ENCODE results near the gene DCTN1.

DCTN1 gene

DNA sequence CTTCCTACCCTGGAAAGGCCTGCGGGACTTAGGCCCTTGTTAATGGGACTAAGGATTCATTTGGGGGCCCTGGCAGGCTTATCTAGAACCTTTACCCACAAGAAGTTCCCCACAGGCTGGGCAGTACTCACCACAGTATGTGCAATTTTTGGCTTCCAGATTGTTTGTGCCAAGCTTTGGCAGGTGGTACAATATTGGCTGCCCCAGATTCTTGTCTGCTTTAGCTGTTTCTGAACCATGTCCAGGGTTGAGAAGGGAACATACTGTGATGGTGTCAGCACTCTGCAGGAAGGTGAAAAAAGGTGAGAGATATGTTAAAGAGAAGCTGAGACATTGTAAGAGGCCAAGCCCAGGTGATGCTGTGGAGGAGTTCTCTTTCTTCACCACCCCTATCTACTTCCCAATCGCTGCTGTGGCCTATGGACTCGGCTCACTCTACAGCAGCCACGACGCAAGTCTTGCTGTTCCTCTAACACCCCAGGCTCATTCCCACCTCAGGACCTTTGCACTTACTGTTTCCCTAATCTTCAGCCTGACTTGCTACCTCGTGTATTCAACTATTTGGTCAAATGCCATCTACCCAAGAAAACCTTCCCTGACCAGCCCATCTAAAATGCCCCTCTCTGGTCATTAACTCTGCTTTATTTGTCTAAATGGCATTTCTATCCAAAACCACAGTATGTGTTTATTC is 46.1 kb downstream of the DCTN1 start:
- no peaks in the 10 kb centered on the region for H3K9me3 ChIP-seq
- H3K4me1 ChIP-seq, result no peaks in the 10 kb centered on the region
- no peak overlapping the region for H3K4me3 ChIP-seq
- no peaks in the 10 kb centered on the region for H3K27me3 ChIP-seq
- no peak overlapping the region for H3K4me2 ChIP-seq
- H4K20me1 ChIP-seq, result no peaks in the 10 kb centered on the region
- TF ChIP-seq Cebpa-rat (IDR thresholded peaks at IDR 0.05), result no peak
- peaks cover 9% of the 10 kb centered on the region; the same call in 1 of the 2 replicates for H3K36me3 ChIP-seq
- no peak overlapping the region for H3K27ac ChIP-seq
- no peak overlapping the region for H3K9ac ChIP-seq

DNA sequence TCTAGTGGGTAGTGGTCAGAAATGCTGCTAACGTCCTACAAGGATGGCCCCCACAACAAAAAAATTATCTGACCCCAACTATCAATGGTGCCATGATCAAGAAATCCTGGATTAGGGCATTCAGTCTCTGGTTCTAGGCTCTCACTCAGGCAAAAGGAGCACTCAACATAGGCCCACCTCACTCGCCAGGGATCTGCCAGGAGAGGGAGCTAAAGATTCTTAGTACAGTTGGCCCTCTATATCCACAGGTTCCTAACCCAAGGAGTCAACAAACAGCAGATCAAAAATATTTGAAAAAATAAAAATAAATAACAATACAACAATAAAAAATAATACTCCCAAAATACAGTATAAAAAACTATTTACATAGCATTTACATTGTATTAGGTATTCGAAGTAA is 46.9 kb downstream of the DCTN1 start:
- Histone ChIP-seq H3K27me3 (no peaks in the 10 kb centered on the region), H3K9me3 (no peaks in the 10 kb centered on the region), H3K9ac (no peak overlapping the region), H3K4me1 (no peaks in the 10 kb centered on the region), H4K20me1 (no peaks in the 10 kb centered on the region), H3K4me2 (no peak overlapping the region), H3K27ac (no peak overlapping the region), H3K4me3 (no peak overlapping the region), H3K36me3 (peaks cover 9% of the 10 kb centered on the region; the same call in 1 of the 2 replicates)
- TF ChIP-seq Cebpa-rat (IDR thresholded peaks at IDR 0.05), result no peak

DNA sequence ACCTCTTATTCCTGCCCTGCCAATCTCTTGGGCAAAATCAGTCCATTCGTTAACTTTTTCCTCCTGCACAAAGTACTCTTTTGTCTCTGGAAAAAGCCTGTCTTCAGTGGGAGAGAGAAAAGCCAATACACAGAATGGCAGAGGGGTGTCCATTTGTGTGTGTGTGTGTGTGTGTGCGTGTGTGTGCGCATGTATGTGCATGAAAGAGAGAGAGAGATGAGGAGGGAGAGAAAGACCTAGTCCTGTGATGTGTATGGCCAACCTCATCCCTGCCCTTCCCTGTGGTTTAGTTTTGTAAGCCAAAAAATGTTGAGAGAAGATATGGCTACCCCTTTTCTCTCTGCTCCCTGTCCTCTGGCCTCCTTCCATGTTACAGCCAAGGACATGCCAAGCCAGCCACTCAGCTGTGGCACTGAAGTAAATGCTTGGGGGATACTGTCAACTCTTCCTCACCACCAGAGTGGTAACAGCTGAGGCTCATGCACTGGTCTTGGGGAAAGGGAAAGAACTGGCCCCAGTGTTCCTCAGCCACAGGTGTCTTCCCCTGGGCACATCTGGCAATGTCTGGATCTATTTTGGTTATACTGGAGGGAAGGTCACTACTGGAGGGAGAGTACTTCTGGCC is 47.4 kb downstream of the DCTN1 start:
- Histone ChIP-seq H3K9me3 (no peaks in the 10 kb centered on the region), H3K27me3 (no peaks in the 10 kb centered on the region), H3K9ac (no peak overlapping the region), H3K4me1 (no peaks in the 10 kb centered on the region), H3K27ac (no peak overlapping the region), H3K36me3 (peaks cover 9% of the 10 kb centered on the region; the same call in 1 of the 2 replicates), H3K4me3 (no peak overlapping the region), H3K4me2 (no peak overlapping the region), H4K20me1 (no peaks in the 10 kb centered on the region)
- no peak for TF ChIP-seq Cebpa-rat (IDR thresholded peaks at IDR 0.05)

DNA sequence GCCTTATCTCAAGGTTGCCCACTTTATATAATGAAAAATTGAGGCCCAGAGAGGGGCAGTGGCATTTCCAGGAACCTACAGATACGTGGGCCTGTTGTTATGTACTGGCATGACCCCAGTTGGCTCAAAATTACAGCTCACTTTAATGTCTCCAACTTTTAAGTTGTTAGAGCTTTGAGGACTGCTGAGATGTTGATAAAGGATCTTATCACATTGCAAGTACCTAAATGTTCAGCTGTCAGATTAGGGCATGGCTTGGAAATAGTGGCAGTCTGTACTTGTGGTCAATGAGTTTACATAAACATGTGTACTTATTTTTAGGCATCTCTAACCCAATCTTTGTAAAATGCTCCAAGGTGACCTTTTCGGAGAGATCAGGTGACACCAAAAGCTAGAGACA is 51.5 kb downstream of the DCTN1 start:
- Histone ChIP-seq H3K27ac (no peak overlapping the region), H4K20me1 (no peaks in the 10 kb centered on the region), H3K4me2 (no peak overlapping the region), H3K9ac (no peak overlapping the region), H3K9me3 (no peaks in the 10 kb centered on the region), H3K36me3 (peaks cover 9% of the 10 kb centered on the region; the same call in 1 of the 2 replicates), H3K4me1 (no peaks in the 10 kb centered on the region), H3K27me3 (no peaks in the 10 kb centered on the region), H3K4me3 (no peak overlapping the region)
- TF ChIP-seq Cebpa-rat (IDR thresholded peaks at IDR 0.05), result no peak

DNA sequence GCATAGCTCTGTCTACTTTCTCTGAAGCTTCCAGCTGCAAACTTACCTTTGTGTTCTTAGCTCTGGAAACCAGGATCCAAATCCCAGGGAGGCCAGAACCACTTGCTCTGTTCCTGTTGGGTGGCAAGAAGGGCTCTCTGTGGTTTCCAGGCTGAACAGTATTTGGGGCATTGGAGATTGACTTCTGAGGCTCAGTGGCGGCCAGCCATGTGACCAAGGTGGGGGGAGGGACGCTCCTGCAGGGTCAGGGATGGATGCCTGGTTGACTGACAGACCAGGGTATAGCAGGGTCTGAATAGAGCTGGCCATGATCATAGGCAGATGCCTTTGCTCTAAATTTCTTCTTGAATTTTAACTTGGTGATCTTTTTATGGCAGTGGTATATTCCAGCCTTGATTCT is 52.0 kb downstream of the DCTN1 start:
- Histone ChIP-seq H3K27me3 (no peaks in the 10 kb centered on the region), H3K36me3 (peaks cover 8% of the 10 kb centered on the region; the same call in 1 of the 2 replicates), H3K4me3 (no peak overlapping the region), H3K4me2 (no peak overlapping the region), H3K9me3 (no peaks in the 10 kb centered on the region), H3K4me1 (no peaks in the 10 kb centered on the region), H3K27ac (no peak overlapping the region), H3K9ac (no peak overlapping the region), H4K20me1 (no peaks in the 10 kb centered on the region)
- TF ChIP-seq Cebpa-rat (IDR thresholded peaks at IDR 0.05), result no peak

DNA sequence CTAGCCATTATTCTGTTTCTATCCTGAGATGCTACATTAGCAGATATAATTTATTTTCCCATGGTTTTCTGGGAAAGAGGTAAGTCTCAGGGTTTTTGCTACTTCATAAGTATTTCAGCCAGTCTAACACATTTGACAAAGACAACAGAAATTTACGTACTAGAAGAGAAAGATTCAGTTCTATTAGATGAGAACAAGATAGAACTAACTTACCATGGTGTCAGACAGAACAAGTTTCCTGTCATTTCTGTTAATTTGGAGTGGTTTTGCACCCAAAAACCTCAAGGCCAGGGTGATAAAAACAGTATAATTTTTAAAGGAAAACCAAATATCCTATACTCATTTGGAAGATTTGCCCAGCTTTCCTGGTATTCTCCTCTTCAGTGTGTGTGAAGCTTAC is 52.5 kb downstream of the DCTN1 start:
- no peak overlapping the region for H3K4me3 ChIP-seq
- no peaks in the 10 kb centered on the region for H3K4me1 ChIP-seq
- no peak overlapping the region for H3K4me2 ChIP-seq
- H4K20me1 ChIP-seq, result no peaks in the 10 kb centered on the region
- TF ChIP-seq Cebpa-rat (IDR thresholded peaks at IDR 0.05), result no peak
- H3K9ac ChIP-seq, result no peak overlapping the region
- H3K36me3 ChIP-seq, result 0 out of 2 replicates have a peak, but pooled peaks cover 4% of the 10 kb centered on the region
- H3K27ac ChIP-seq, result no peak overlapping the region
- H3K27me3 ChIP-seq, result no peaks in the 10 kb centered on the region
- H3K9me3 ChIP-seq, result no peaks in the 10 kb centered on the region

DNA sequence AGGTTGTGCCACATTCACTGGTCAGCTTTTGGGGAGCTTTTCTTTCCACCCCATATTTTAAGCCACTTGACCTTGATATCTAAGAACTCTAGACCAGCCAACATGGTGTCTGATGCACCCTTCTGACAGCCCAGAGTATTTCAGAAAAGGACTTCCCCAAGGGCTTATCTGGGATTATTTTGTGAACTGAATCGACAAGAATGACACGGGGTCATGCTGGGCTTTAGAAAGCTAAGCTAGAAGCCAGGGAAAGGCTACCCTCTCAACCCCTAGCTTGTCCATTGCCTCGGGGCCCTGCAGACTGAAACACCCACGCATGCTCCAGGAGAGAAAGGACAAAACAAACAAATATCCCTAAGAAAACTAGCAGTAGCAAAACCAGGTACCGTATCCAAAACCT is 52.9 kb downstream of the DCTN1 start:
- no peak for TF ChIP-seq Cebpa-rat (IDR thresholded peaks at IDR 0.05)
- Histone ChIP-seq H3K4me3 (no peak overlapping the region), H3K4me1 (no peaks in the 10 kb centered on the region)

DNA sequence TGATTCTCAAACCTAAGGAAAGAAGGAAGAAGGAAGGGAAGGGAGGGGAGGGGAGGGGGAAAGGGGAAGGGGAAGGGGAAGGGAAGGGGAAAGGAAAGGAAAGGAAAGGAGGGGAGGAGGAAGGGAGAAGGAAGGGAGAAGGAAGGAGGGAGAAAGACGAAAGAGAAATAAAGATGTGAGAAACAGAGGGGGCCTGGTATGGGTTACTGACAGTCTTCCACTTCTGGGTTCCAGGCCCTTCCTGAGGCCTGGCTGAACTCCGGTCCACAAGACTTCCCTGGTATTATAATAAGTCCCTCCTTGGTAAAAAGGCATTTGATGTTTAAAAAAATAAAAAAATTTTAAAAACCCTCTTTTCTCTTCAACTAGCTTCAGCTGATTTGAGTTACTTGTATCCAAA is 54.3 kb downstream of the DCTN1 start:
- H4K20me1 ChIP-seq, result no peaks in the 10 kb centered on the region
- no peak for TF ChIP-seq Cebpa-rat (IDR thresholded peaks at IDR 0.05)

More for the DNA sequence above, 52.9 kb downstream of the DCTN1 start:
- H3K36me3 ChIP-seq, result 0 out of 2 replicates have a peak, but pooled peaks cover 4% of the 10 kb centered on the region
- H3K27ac ChIP-seq, result no peak overlapping the region
- H4K20me1 ChIP-seq, result no peaks in the 10 kb centered on the region
- no peak overlapping the region for H3K4me2 ChIP-seq
- H3K9me3 ChIP-seq, result no peaks in the 10 kb centered on the region
- H3K9ac ChIP-seq, result no peak overlapping the region
- H3K27me3 ChIP-seq, result no peaks in the 10 kb centered on the region

DNA sequence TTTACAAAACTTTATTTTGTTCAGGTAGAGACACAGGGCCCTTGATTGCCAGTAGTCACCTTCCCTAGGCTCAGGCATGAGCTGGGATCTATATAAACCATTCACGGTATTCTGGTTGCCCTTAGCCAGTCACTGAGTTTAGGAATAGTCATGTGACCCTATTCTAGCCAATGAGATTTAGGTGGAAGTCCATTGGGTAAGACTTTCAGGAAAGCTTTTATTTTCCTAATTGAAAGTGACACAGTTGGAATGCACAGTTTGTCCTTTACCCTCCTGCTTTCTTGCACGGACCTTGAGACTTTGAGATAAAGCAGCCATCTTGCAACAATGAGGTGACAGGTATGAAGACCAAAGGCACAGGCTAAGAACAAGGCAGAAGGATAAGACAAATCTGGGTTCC is 58.4 kb downstream of the DCTN1 start:
- H3K9ac ChIP-seq, result no peak overlapping the region
- H3K27ac ChIP-seq, result no peak overlapping the region
- no peaks in the 10 kb centered on the region for H3K36me3 ChIP-seq
- no peaks in the 10 kb centered on the region for H4K20me1 ChIP-seq
- no peak overlapping the region for H3K4me3 ChIP-seq
- no peaks in the 10 kb centered on the region for H3K9me3 ChIP-seq
- TF ChIP-seq Cebpa-rat (IDR thresholded peaks at IDR 0.05), result no peak
- H3K4me1 ChIP-seq, result no peaks in the 10 kb centered on the region
- no peaks in the 10 kb centered on the region for H3K27me3 ChIP-seq
- no peak overlapping the region for H3K4me2 ChIP-seq

More for the DNA sequence above, 54.3 kb downstream of the DCTN1 start:
- Histone ChIP-seq H3K4me2 (no peak overlapping the region), H3K36me3 (0 out of 2 replicates have a peak, but pooled peaks cover under 1% of the 10 kb centered on the region), H3K9ac (no peak overlapping the region), H3K9me3 (no peaks in the 10 kb centered on the region), H3K4me3 (no peak overlapping the region), H3K27me3 (no peaks in the 10 kb centered on the region), H3K4me1 (no peaks in the 10 kb centered on the region), H3K27ac (no peak overlapping the region)

DNA sequence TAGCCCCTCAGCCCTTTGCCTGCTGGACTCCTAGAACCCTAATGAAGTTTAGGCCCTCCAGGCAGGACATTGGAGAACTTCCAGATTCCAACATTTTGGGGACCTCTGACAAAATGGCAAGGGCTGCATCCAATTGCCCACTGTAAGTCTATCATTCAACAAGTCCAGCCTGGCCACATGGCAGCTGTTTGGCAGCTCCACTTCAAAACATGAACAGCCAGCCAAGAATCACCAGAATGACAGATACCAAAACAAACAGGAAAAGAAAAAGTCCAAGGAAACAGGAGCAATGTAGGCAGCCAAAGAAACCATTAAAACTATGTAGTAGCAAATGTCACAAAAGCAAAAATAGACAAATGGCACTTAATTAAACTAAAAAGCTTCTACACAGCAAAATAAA is 62.4 kb downstream of the DCTN1 start:
- no peaks in the 10 kb centered on the region for H3K27me3 ChIP-seq
- H3K27ac ChIP-seq, result no peak overlapping the region
- no peak overlapping the region for H3K4me3 ChIP-seq
- H3K4me1 ChIP-seq, result no peaks in the 10 kb centered on the region
- H3K36me3 ChIP-seq, result no peaks in the 10 kb centered on the region
- H3K9ac ChIP-seq, result no peak overlapping the region
- no peak overlapping the region for H3K4me2 ChIP-seq
- TF ChIP-seq Cebpa-rat (IDR thresholded peaks at IDR 0.05), result no peak
- H4K20me1 ChIP-seq, result no peaks in the 10 kb centered on the region
- H3K9me3 ChIP-seq, result no peaks in the 10 kb centered on the region

Measured in BLaER1 (cell line).